GM19452 (cell line): ENCODE results near the gene RCSD1.
"Not testable (repeated sequence)": the region's sequence is repeated elsewhere in the genome, so short reads cannot be mapped to it uniquely, and the experiment has no call there.

Experiments used
- ATAC-seq: cut with Tn5 transposase; IDR thresholded peaks from one replicate; pipeline ENCODE4 v1.9.1; 2021; ENCODE audit not compliant: unreplicated experiment

Gene RCSD1

GRCh38 chr1:167629681-167630567, at the start of gene RCSD1:
RCSD1 (plus strand) TSS chr1:167630232; CDS start chr1:167630424, 192 bp downstream.
- ATAC-seq, result no peak

- no peak for ATAC-seq
These were observed 48.0 kb upstream of the RCSD1 start for GRCh38 chr1:167582064-167582463.

- ATAC-seq, result no peak
These were observed 47.3 kb upstream of the RCSD1 start for GRCh38 chr1:167582722-167583121.

GRCh38 chr1:167584581-167584980, 45.5 kb upstream of the RCSD1 start:
- ATAC-seq, result no peak

- no peak for ATAC-seq
These were observed 42.7 kb upstream of the RCSD1 start for GRCh38 chr1:167587342-167587741.

GRCh38 chr1:167587872-167588271, 42.2 kb upstream of the RCSD1 start:
- no peak for ATAC-seq

GRCh38 chr1:167588361-167588760, 41.7 kb upstream of the RCSD1 start:
- ATAC-seq, result no peak

GRCh38 chr1:167592475-167592874, 37.6 kb upstream of the RCSD1 start:
- ATAC-seq, result no peak

- no peak for ATAC-seq
These were observed 36.2 kb upstream of the RCSD1 start for GRCh38 chr1:167593860-167594259.

GRCh38 chr1:167594822-167595221, 35.2 kb upstream of the RCSD1 start:
- no peak for ATAC-seq

- peak; percentile 70 for ATAC-seq
These were observed 30.0 kb upstream of the RCSD1 start for GRCh38 chr1:167599957-167600581.

- ATAC-seq, result no peak
These were observed 28.3 kb upstream of the RCSD1 start for GRCh38 chr1:167601442-167602383.

GRCh38 chr1:167602840-167603239, 27.2 kb upstream of the RCSD1 start:
- ATAC-seq, result no peak

GRCh38 chr1:167605576-167605975, 24.5 kb upstream of the RCSD1 start:
- ATAC-seq, result no peak

- ATAC-seq, result no peak
These were observed 18.0 kb upstream of the RCSD1 start for GRCh38 chr1:167611983-167612382.

- ATAC-seq, result no peak
These were observed 17.2 kb upstream of the RCSD1 start for GRCh38 chr1:167612587-167613385.

- not testable (repeated sequence) for ATAC-seq
These were observed 16.0 kb upstream of the RCSD1 start for GRCh38 chr1:167613984-167614383.

GRCh38 chr1:167614851-167615250, 15.2 kb upstream of the RCSD1 start:
- ATAC-seq, result no peak

GRCh38 chr1:167616521-167616920, 13.5 kb upstream of the RCSD1 start:
- no peak for ATAC-seq
